Stimulated activated CD4-positive, alpha-beta T cell treated with anti-CD3 and anti-CD28 coated beads, Interleukin-15, amount 100 ng/mL, for 1 hour (primary cell): ENCODE results near the gene AGPAT4.

ENCODE experiments used
- DNase-seq, 2 donors: peaks; one replicate each; pipeline ENCODE4 v3.0.0-alpha.2; 2020; ENCODE audit warnings: low read depth in 1 of 2, low spot score in 1 of 2

The AGPAT4 gene

GRCh38 chr6:161169035-161169434 lies 104.8 kb downstream of the AGPAT4 start:
- DNase-seq, result no peak

GRCh38 chr6:161168281-161168891 lies 105.5 kb downstream of the AGPAT4 start:
- no peak for DNase-seq

- DNase-seq, result no peak
These were observed 107.2 kb downstream of the AGPAT4 start for GRCh38 chr6:161166677-161167076.

- DNase-seq, result no peak
These were observed 107.7 kb downstream of the AGPAT4 start for GRCh38 chr6:161166176-161166575.

GRCh38 chr6:161164182-161164625 lies 109.7 kb downstream of the AGPAT4 start:
- DNase-seq, result no peak

GRCh38 chr6:161163466-161164181 lies 110.2 kb downstream of the AGPAT4 start:
- no peak for DNase-seq

GRCh38 chr6:161162722-161163121 lies 111.1 kb downstream of the AGPAT4 start:
- no peak for DNase-seq

GRCh38 chr6:161161889-161162624 lies 111.8 kb downstream of the AGPAT4 start:
- DNase-seq, result no peak

GRCh38 chr6:161161121-161161520 lies 112.7 kb downstream of the AGPAT4 start:
- no peak for DNase-seq

GRCh38 chr6:161154796-161155335 lies 119.0 kb downstream of the AGPAT4 start:
- DNase-seq, result no peak

- no peak for DNase-seq
These were observed 120.1 kb downstream of the AGPAT4 start for GRCh38 chr6:161153725-161154124.

- no peak for DNase-seq
These were observed 120.8 kb downstream of the AGPAT4 start for GRCh38 chr6:161152907-161153662.

- DNase-seq, result no peak
These were observed 121.4 kb downstream of the AGPAT4 start for GRCh38 chr6:161152527-161152862.

- no peak for DNase-seq
These were observed 122.0 kb downstream of the AGPAT4 start for GRCh38 chr6:161151660-161152526.

- no peak for DNase-seq
These were observed 122.7 kb downstream of the AGPAT4 start for GRCh38 chr6:161151059-161151645.

GRCh38 chr6:161150566-161150965 lies 123.3 kb downstream of the AGPAT4 start:
- DNase-seq, result no peak

GRCh38 chr6:161150136-161150535 lies 123.7 kb downstream of the AGPAT4 start:
- DNase-seq, result no peak

GRCh38 chr6:161143663-161144430 lies 130.0 kb downstream of the AGPAT4 start:
- DNase-seq, result no peak

- DNase-seq, result no peak
These were observed 130.9 kb downstream of the AGPAT4 start for GRCh38 chr6:161142957-161143296.
